Measurements from ENCODE around the gene ADGRF5.

ADGRF5 gene

GRCh38 chr6:46921731-46922130 lies at the start of gene ADGRF5:
ADGRF5 (minus strand) TSS chr6:46921938; CDS start chr6:46906762, 15,176 bp downstream.
- H3K9ac ChIP-seq (ENCODE audit: low read depth, low read length, poor library complexity, severe bottlenecking): no peak within 1 kb of the TSS
- no peaks in the 10 kb centered on the region for H4K20me1 ChIP-seq (ENCODE audit: insufficient read depth, low read length, poor library complexity, severe bottlenecking)
- H3F3A ChIP-seq (ENCODE audit: low read depth): no peaks in the 10 kb centered on the region
- H3K36me3 ChIP-seq (ENCODE audit: insufficient read depth, low read length): no peaks in the 10 kb centered on the region
- H3K4me3 ChIP-seq (ENCODE audit: low read length, poor library complexity, severe bottlenecking): no peak within 1 kb of the TSS
- H2AFZ ChIP-seq (ENCODE audit: low read length): no peak within 1 kb of the TSS
- H3K9me3 ChIP-seq (ENCODE audit: insufficient read depth, low read depth, low read length): no peaks in the 10 kb centered on the region
- H3K4me2 ChIP-seq (ENCODE audit: low read depth, low read length, poor library complexity, severe bottlenecking): no peak within 1 kb of the TSS
- no peaks in the 10 kb centered on the region for H3K27me3 ChIP-seq (ENCODE audit: insufficient read depth, low read length, poor library complexity, severe bottlenecking)
- H3K4me1 ChIP-seq (ENCODE audit: insufficient read depth, low read length, poor library complexity, severe bottlenecking): no peaks in the 10 kb centered on the region
- TF ChIP-seq CTCF (conservative IDR thresholded peaks at IDR 0.05; ENCODE audit: low read length) (no peak), EZH2phosphoT487 (IDR thresholded peaks at IDR 0.05; ENCODE audit: borderline replicate concordance) (no peak)
- no peaks in the 10 kb centered on the region for H3K79me2 ChIP-seq (ENCODE audit: insufficient read depth, low read length)
- H3K9me2 ChIP-seq (replicated peaks; ENCODE audit: low read depth, low read length): no peaks in the 10 kb centered on the region

- H3K9me3 ChIP-seq (ENCODE audit: insufficient read depth, low read depth, low read length): no peaks in the 10 kb centered on the region
- H3K79me2 ChIP-seq (ENCODE audit: insufficient read depth, low read length): no peaks in the 10 kb centered on the region
- H2AFZ ChIP-seq (ENCODE audit: low read length): no peak overlapping the region
- no peaks in the 10 kb centered on the region for H3K4me1 ChIP-seq (ENCODE audit: insufficient read depth, low read length, poor library complexity, severe bottlenecking)
- no peak overlapping the region for H3K4me2 ChIP-seq (ENCODE audit: low read depth, low read length, poor library complexity, severe bottlenecking)
- no peaks in the 10 kb centered on the region for H3K27me3 ChIP-seq (ENCODE audit: insufficient read depth, low read length, poor library complexity, severe bottlenecking)
- H3K36me3 ChIP-seq (ENCODE audit: insufficient read depth, low read length): no peaks in the 10 kb centered on the region
- H3K4me3 ChIP-seq (ENCODE audit: low read length, poor library complexity, severe bottlenecking): no peak overlapping the region
- H3F3A ChIP-seq (ENCODE audit: low read depth): no peaks in the 10 kb centered on the region
- no peak overlapping the region for H3K9ac ChIP-seq (ENCODE audit: low read depth, low read length, poor library complexity, severe bottlenecking)
- no peaks in the 10 kb centered on the region for H4K20me1 ChIP-seq (ENCODE audit: insufficient read depth, low read length, poor library complexity, severe bottlenecking)
- H3K9me2 ChIP-seq (replicated peaks; ENCODE audit: low read depth, low read length): no peaks in the 10 kb centered on the region
- TF ChIP-seq EZH2phosphoT487 (IDR thresholded peaks at IDR 0.05; ENCODE audit: borderline replicate concordance) (no peak), CTCF (conservative IDR thresholded peaks at IDR 0.05; ENCODE audit: low read length) (no peak)
Measured at GRCh38 chr6:46969206-46969605, 47.5 kb upstream of the ADGRF5 start.

GRCh38 chr6:46967826-46968349 lies 46.1 kb upstream of the ADGRF5 start:
- Histone ChIP-seq H3K27me3 (ENCODE audit: insufficient read depth, low read length, poor library complexity, severe bottlenecking) (no peaks in the 10 kb centered on the region), H2AFZ (ENCODE audit: low read length) (no peak overlapping the region), H3K79me2 (ENCODE audit: insufficient read depth, low read length) (no peaks in the 10 kb centered on the region), H3K4me1 (ENCODE audit: insufficient read depth, low read length, poor library complexity, severe bottlenecking) (no peaks in the 10 kb centered on the region), H3K4me3 (ENCODE audit: low read length, poor library complexity, severe bottlenecking) (no peak overlapping the region), H3K36me3 (ENCODE audit: insufficient read depth, low read length) (no peaks in the 10 kb centered on the region), H3K9me2 (replicated peaks; ENCODE audit: low read depth, low read length) (no peaks in the 10 kb centered on the region), H3K9me3 (ENCODE audit: insufficient read depth, low read depth, low read length) (no peaks in the 10 kb centered on the region), H3K4me2 (ENCODE audit: low read depth, low read length, poor library complexity, severe bottlenecking) (no peak overlapping the region), H4K20me1 (ENCODE audit: insufficient read depth, low read length, poor library complexity, severe bottlenecking) (no peaks in the 10 kb centered on the region), H3F3A (ENCODE audit: low read depth) (no peaks in the 10 kb centered on the region), H3K9ac (ENCODE audit: low read depth, low read length, poor library complexity, severe bottlenecking) (no peak overlapping the region)
- TF ChIP-seq EZH2phosphoT487 (IDR thresholded peaks at IDR 0.05; ENCODE audit: borderline replicate concordance): no peak
- TF ChIP-seq CTCF (conservative IDR thresholded peaks at IDR 0.05; ENCODE audit: low read length): no peak

Data from Loucy (cell line).